HL-60 (cell line): ENCODE results near the gene KRT6A.

ENCODE experiments used
- POLR2AphosphoS5 ChIP-seq: IDR thresholded peaks from 2 replicates; pipeline ENCODE4 v1.6.1; 2012; ENCODE audit warnings: low read depth
- SPI1 ChIP-seq: IDR thresholded peaks from 2 replicates; pipeline ENCODE4 v1.6.1; 2012; ENCODE audit warnings: low read depth, mild to moderate bottlenecking, borderline replicate concordance
- TF ChIP-seq, protein P1 (sequence below): IDR thresholded peaks from one replicate; pipeline ENCODE4 v1.5.1; 2011; ENCODE audit warnings: low read length, control low read depth, inconsistent platforms; ENCODE audit not compliant: insufficient read depth

GRCh38 chr12:52455821-52456220 lies 37.2 kb downstream of the KRT6A start:
- TF ChIP-seq POLR2AphosphoS5 (no peak), SPI1 (no peak)
- TF ChIP-seq, protein P1, sequence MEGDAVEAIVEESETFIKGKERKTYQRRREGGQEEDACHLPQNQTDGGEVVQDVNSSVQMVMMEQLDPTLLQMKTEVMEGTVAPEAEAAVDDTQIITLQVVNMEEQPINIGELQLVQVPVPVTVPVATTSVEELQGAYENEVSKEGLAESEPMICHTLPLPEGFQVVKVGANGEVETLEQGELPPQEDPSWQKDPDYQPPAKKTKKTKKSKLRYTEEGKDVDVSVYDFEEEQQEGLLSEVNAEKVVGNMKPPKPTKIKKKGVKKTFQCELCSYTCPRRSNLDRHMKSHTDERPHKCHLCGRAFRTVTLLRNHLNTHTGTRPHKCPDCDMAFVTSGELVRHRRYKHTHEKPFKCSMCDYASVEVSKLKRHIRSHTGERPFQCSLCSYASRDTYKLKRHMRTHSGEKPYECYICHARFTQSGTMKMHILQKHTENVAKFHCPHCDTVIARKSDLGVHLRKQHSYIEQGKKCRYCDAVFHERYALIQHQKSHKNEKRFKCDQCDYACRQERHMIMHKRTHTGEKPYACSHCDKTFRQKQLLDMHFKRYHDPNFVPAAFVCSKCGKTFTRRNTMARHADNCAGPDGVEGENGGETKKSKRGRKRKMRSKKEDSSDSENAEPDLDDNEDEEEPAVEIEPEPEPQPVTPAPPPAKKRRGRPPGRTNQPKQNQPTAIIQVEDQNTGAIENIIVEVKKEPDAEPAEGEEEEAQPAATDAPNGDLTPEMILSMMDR = no peak
